ENCODE measurements around the gene GRM5.

DNA sequence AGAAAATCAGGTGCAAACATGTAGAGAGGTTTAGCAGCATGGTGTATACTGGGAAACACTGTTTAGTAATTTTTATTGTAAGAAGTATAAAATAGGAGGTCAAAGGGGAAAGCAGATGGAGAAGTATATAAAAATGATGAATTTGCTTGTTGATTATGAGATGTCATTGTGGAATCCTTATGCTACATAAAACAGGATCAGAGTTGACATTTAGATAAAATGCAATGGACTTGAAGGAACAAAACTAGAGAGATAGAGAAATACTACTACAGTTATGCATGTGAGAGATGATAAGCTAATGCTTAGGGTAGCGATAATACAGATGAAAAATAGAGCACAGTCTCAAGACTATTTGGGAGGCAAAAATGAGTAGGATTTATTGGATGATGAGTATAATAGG, 536.4 kb downstream of the GRM5 start:
- TF ChIP-seq, protein P1, sequence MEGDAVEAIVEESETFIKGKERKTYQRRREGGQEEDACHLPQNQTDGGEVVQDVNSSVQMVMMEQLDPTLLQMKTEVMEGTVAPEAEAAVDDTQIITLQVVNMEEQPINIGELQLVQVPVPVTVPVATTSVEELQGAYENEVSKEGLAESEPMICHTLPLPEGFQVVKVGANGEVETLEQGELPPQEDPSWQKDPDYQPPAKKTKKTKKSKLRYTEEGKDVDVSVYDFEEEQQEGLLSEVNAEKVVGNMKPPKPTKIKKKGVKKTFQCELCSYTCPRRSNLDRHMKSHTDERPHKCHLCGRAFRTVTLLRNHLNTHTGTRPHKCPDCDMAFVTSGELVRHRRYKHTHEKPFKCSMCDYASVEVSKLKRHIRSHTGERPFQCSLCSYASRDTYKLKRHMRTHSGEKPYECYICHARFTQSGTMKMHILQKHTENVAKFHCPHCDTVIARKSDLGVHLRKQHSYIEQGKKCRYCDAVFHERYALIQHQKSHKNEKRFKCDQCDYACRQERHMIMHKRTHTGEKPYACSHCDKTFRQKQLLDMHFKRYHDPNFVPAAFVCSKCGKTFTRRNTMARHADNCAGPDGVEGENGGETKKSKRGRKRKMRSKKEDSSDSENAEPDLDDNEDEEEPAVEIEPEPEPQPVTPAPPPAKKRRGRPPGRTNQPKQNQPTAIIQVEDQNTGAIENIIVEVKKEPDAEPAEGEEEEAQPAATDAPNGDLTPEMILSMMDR (conservative IDR thresholded peaks at IDR 0.05; ENCODE audit: low read depth, low read length): no peak
- no peak for TF ChIP-seq EZH2phosphoT487 (IDR thresholded peaks at IDR 0.05; ENCODE audit: borderline replicate concordance, low read length)
- no peak for TF ChIP-seq EZH2 (IDR thresholded peaks at IDR 0.05; ENCODE audit: low read length, unreplicated experiment)

Measured in PC-3 (cell line).